ENCODE measurements around the gene TMCC3.

The TMCC3 gene

DNA sequence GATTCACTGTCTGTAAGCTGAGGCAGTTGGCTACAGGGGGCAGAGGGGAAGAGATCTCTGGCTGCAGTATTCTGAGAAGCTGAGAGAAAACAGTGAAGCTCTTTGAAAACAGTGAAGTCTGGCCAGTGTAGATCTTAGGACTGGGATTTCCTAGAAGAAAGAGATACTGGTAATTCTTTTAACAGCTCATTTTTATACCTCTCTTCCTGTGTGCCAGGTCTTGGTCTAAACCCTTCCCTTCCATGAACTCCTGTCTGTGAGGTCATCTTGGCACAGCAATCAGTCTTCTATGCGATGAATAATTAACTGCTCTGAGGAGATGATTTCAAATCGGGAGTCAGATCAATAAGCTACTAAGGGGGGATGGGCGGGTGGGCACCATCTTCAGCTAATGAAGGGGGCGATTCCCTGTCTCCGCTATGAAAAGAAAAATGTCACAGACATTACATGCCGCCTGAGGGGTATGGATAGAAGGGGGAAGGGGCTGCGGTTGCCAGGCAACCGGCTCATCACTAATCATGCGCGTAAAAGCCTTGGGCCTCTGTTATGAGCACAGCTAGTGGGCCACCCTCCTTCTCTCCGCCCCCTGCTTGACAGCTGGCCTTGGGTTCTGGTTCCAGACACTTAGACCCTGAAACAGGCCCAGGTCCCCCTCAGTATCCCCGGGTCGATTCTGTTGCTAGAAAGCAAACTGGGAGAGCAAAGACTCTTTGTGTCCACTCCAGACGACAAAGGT is 115.4 kb downstream of the TMCC3 start:
- no peak overlapping the region for H3K4me3 Mint-ChIP-seq
- no peak overlapping the region for H3K27ac Mint-ChIP-seq
- no peaks in the 10 kb centered on the region for H3K9me3 Mint-ChIP-seq
- ATAC-seq, result peak; percentile 41
- DNase-seq (ENCODE audit: low spot score in 2 of 2), result no peak
- peaks cover 14% of the 10 kb centered on the region for H3K4me1 Mint-ChIP-seq
- no peaks in the 10 kb centered on the region for H3K36me3 Mint-ChIP-seq

DNA sequence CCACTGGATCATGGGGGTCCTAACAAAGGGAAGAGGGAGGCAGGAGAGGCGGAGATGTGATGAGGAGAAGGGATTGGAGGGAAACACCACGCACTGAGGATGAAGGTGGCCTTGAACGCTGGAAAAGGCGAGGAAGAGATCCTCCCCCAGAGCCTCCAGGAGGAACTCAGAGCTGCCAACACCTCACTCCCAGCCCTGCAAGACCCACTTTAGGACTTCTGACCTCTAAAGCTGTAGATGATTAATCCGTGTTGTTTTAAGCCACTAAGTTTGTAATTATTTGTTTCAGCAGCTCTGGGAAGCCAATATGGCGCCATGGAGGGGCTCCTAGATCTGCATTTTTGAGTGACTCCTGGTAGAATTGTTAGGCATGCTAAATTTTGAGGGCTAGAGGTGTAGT is 116.1 kb downstream of the TMCC3 start:
- Mint-ChIP-seq H3K9me3 (no peaks in the 10 kb centered on the region), H3K4me1 (peaks cover 15% of the 10 kb centered on the region)

DNA sequence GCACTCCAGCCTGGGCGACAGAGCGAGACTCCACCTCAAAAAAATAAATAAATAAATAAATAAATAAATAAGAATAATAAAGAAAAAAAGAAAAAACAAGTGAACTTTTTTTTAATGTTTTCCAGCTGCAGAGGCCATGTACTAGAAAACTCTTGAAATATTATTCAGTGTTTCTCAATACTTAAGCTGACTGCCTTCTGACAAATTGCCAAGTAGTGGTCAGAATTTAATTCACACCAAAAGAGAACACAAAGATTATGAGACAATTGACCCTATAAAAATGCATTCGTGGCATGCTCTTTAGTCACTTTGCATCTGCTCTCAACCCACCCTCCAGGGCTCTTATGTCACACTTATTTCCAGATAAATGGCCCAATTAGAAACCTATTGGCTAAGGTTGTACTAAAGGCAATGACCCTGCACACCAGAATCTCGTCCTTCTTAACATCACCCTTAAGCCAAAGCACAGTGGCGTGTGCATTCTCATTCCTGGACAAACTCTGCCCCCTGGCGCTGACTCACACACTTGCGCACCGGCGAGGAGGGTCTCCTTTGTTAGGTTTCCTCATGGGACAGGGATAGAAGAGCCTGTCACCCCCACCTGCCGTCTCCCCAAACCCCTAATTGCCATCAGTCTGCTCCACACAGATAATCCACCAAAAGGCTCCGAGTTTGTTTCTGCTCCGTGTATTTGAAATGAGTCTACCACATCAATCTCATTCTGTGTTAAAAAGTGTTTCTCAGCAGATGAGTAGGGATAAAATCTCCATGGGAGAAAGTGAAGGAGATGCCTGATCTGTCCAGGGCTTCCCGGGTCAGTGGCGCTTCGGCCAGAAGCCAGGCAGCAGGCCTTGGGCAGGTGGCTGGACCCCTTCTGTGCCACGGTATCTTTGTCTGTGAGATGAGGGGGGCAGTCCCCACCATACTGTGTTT is 117.6 kb downstream of the TMCC3 start:
- Mint-ChIP-seq H3K36me3 (no peaks in the 10 kb centered on the region), H3K27ac (no peak overlapping the region), H3K4me1 (peaks cover 20% of the 10 kb centered on the region), H3K4me3 (no peak overlapping the region), H3K9me3 (no peaks in the 10 kb centered on the region)
- ATAC-seq (peak; percentile 86), DNase-seq (ENCODE audit: low spot score in 2 of 2) (peak; percentile 66 to 84)

More for the DNA sequence above, 116.1 kb downstream of the TMCC3 start:
- ATAC-seq (no peak), DNase-seq (ENCODE audit: low spot score in 2 of 2) (no peak)
- no peak overlapping the region for H3K4me3 Mint-ChIP-seq
- H3K27ac Mint-ChIP-seq, result no peak overlapping the region
- no peaks in the 10 kb centered on the region for H3K36me3 Mint-ChIP-seq

DNA sequence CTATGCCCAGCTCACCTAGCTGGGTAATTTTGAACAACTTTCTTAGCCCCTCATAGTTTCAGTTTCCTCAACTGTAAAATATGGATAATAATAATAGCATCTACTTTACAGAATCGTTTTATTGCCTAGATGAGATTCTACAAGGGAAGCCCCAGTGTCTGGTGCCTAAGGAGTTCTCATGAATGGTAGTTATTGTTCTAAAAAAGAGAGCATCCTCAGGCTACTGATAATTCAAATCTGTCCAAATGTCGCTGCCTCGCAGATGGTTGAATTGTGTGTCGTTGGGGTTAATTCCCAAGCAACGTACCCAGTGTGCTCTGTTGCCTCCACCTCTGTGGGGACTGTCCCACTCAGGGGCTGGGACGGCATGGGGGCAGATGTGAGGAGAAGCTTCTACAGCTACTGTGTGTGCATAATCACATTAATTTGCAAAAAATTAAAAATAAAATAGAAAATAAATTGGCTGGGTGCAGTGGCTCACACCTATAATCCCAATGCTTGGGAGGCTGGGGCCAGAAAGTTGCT is 119.1 kb downstream of the TMCC3 start:
- Mint-ChIP-seq H3K4me3 (no peak overlapping the region), H3K4me1 (peaks cover 20% of the 10 kb centered on the region), H3K9me3 (no peaks in the 10 kb centered on the region), H3K36me3 (no peaks in the 10 kb centered on the region), H3K27ac (no peak overlapping the region)
- DNase-seq (ENCODE audit: low spot score in 2 of 2) (no peak), ATAC-seq (no peak)

DNA sequence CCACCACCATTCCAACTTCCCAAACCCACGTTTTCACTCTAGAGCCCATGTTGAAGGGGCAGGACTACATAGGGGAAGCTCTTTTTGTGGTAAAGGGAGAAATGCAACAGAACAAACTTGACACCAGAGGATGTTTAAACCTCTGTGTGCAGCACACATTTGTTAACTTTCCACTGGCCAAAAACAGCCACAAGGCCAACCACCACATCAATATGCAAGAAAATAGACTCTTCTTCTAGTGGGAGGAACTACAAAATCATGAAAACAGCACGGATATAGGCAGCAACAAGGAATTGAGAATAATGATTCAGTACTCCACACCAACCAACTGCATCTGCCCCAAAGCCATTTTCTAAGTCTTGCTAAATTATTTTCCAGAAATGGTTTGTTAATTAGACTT is 124.4 kb downstream of the TMCC3 start:
- Mint-ChIP-seq H3K9me3 (no peaks in the 10 kb centered on the region), H3K27ac (no peak overlapping the region), H3K4me1 (peaks cover 12% of the 10 kb centered on the region), H3K36me3 (no peaks in the 10 kb centered on the region), H3K4me3 (no peak overlapping the region)
- no peak for DNase-seq (ENCODE audit: low spot score in 2 of 2)
- peak; percentile 40 for ATAC-seq
